22Rv1 (cell line): Measurements from ENCODE around the gene NFYC.

Experiments
- CTCF ChIP-seq: fragments of 450-650 bp; IDR thresholded peaks from 2 replicates; pipeline ENCODE4 v1.5.1; 2017; ENCODE audit warnings: mild to moderate bottlenecking
- ZFX ChIP-seq: fragments of 450-650 bp; IDR thresholded peaks from 2 replicates; pipeline ENCODE4 v1.6.1; 2017; ENCODE audit warnings: antibody characterized with exemption, borderline replicate concordance

- TF ChIP-seq CTCF (no peak), ZFX (no peak)
These were observed 29.8 kb upstream of the NFYC start for GRCh38 chr1:40661678-40662077.
